Fibroblast of pulmonary artery (primary cell): Measurements from ENCODE around the gene PIGN.
"Not testable (repeated sequence)": the region's sequence is repeated elsewhere in the genome, so short reads cannot be mapped to it uniquely, and the experiment has no call there.

Experiments
- DNase-seq: peaks from one replicate; pipeline ENCODE4 v3.0.0-alpha.2; 2010; ENCODE audit warnings: low read depth
- H3K4me3 ChIP-seq: replicated peaks from 2 replicates; pipeline ENCODE4 v1.5.1; 2011; ENCODE audit warnings: low read depth, mild to moderate bottlenecking, control low read depth, low read length, moderate library complexity
- TF ChIP-seq, protein P1 (sequence below): IDR thresholded peaks from 2 replicates; pipeline ENCODE4 v1.5.1; 2011; ENCODE audit warnings: mild to moderate bottlenecking, control low read depth, low read length, inconsistent platforms; ENCODE audit errors: missing control alignments

The PIGN gene

DNA sequence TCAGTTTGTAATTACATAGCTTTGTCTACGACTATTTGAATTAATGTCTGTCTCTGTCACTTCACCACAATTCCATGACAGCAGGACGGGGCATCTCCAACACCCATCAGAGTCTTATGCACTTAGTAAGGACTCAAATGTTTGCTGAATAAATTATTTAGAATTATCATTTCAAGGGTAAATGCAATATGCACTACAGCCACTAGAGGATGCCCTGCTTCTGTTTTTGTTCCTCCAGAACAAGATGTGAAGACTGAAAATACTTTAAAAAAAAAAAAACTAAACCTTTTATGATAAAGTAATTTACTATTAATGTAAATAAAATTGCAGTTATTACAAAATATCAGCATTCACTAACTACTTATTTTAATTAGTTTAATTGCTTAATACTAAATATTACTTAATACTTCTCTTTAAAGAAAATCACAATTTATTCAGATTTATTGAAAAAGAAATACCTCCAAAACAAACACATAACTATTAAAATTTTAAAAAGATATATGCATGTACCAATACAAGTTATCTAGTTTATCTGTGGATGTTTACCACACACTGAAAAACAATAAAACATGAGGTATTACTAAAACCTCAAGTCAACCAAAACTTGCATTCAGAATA, 3.2 kb downstream of the PIGN start:
- TF ChIP-seq, protein P1, sequence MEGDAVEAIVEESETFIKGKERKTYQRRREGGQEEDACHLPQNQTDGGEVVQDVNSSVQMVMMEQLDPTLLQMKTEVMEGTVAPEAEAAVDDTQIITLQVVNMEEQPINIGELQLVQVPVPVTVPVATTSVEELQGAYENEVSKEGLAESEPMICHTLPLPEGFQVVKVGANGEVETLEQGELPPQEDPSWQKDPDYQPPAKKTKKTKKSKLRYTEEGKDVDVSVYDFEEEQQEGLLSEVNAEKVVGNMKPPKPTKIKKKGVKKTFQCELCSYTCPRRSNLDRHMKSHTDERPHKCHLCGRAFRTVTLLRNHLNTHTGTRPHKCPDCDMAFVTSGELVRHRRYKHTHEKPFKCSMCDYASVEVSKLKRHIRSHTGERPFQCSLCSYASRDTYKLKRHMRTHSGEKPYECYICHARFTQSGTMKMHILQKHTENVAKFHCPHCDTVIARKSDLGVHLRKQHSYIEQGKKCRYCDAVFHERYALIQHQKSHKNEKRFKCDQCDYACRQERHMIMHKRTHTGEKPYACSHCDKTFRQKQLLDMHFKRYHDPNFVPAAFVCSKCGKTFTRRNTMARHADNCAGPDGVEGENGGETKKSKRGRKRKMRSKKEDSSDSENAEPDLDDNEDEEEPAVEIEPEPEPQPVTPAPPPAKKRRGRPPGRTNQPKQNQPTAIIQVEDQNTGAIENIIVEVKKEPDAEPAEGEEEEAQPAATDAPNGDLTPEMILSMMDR, result peak; percentile 99
- H3K4me3 ChIP-seq, result no peak overlapping the region
- peak; percentile 81 for DNase-seq

DNA sequence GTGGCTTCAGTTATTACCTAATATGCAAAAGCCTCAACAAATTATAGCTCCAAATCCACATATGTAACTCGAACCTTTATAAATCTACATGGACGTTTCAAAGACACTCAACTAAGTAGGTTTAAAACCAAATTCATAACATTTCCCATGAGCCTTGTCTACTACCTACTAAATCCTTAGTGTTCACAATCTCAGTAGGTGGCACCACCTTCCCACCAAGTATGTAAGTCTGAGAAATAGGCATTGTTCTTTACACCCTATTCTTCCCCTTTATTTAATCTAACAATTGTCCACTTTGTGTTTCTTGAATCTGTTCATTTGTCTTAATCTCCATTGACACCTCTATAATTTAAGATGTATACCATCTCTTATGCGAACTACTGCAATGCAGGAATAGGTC, 4.6 kb downstream of the PIGN start:
- DNase-seq, result no peak
- no peak overlapping the region for H3K4me3 ChIP-seq
- TF ChIP-seq, protein P1, result no peak

DNA sequence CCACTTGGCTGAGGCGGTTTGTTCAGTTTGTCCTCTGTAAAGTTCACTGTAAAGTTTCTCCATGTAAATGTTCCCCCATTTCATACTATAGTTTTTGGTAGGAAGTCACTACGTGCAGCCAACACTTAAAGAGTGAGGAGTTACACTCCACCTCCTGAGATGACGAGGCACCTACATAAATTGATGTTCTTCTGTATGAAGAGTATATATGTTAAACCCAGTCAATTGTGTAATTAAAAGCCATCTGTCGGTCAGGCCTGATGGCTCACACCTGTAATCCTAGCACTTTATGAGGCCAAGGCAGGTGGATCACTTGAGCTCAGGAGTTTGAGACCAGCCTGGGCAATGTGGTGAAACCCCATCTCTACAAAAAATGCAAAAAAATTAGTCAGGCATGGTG, 7.6 kb downstream of the PIGN start:
- no peak overlapping the region for H3K4me3 ChIP-seq
- TF ChIP-seq, protein P1, result no peak
- no peak for DNase-seq

DNA sequence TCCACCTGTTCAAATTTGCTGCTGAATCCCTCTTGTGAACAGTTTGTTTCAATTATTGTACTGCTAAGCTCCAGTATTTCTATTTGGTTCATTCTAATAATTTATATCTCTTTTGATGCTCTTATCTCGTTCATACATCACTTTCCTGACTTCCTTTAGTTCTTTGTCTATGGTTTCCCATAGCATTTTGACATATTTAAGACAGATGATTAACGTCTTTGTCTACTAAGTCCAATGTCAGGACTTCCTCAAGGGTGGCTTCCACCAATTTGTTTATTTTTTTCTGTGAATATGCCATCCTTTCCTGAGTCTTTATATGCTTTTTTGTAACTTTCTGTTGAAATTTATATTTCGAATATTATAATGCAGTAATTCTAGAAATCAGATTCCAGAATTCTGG, 9.6 kb downstream of the PIGN start:
- no peak for DNase-seq
- TF ChIP-seq, protein P1, result no peak
- H3K4me3 ChIP-seq, result no peak overlapping the region

DNA sequence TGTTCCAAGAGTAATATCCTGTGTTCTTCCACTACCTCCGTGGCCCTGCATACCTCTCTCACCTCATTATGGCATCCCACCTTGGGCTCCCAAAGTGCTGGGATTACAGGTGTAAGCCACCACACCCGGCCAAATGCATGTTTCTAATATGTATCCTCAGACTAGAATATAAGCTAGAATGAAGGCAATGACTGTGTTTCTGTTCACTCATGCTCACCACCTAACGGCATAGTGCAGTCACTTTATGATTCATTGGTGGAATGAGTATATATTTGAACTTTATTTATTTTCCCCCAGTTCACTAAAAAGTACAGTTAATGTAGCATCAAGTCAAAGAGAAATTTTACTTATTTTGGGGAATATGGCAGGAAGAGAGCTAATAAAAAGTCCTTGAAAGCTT, 11.3 kb downstream of the PIGN start:
- no peak overlapping the region for H3K4me3 ChIP-seq
- TF ChIP-seq, protein P1, result no peak
- DNase-seq, result no peak

DNA sequence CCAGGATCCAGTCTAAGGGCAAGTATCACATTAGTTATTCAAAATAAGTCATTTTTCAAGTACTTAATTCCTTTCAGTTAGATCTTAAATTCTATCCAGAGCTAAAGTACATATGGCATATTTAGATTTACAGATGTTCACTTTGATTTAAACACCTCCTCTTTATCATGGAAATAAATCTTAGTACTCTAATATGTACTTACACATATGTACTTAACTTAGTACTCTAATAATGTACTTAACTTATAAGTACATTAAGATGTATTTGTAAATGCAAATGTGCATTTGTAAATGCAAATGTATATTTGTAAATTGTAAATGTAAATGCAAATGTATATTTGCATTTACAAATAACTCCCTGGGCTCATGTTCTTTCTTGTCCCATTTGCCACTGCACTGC, 14.6 kb downstream of the PIGN start:
- DNase-seq, result no peak
- TF ChIP-seq, protein P1, result no peak
- no peak overlapping the region for H3K4me3 ChIP-seq

DNA sequence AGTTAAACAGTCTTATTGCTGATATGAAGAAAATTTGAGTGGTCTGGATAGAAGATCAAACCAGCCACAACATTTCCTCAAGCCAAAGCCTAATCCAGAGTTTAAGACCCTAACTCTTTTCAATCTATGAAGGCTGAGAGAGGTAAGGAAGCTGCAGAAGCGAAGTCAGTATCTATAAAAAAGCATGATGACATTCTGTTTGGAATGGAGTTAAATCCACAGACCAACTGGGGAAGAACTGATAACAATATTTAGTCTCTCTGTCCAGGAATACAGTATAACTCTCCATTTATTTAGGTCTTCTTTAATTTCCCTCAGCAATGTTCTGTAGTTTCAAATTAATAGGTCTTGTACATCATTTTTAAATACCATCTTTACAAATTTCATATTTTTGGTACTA, 16.0 kb downstream of the PIGN start:
- no peak overlapping the region for H3K4me3 ChIP-seq
- TF ChIP-seq, protein P1, result no peak
- DNase-seq, result no peak

DNA sequence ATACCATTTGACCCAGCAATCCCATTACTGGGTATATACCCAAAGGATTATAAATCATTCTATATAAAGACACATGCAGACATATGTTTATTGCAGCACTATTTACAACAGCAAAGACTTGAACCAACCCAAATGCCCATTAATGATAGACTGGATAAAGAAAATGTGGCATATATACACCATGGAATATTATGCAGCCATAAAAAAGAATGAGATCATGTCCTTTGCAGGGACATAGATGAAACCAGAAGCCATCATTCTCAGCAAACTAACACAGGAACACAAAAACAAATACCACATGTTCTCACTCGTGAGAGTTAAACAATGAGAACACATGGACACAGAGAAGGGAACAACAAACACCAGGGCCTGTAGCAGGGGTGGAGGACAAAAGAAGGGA, 20.3 kb downstream of the PIGN start:
- not testable (repeated sequence) for H3K4me3 ChIP-seq, DNase-seq
